ENCODE measurements around the gene KDM4B. TPM values are rescaled to one million over a fixed set of nuclear protein-coding genes. Genes with fewer than 3 reads are reported as not detected.
A peak's percentile ranks its signal among the peaks of the same experiment; 100 is the strongest.

Gene KDM4B
- total RNA-seq, 4 donors from 2014 or later = 16.3 to 38.3 (median 22.4) TPM

DNA sequence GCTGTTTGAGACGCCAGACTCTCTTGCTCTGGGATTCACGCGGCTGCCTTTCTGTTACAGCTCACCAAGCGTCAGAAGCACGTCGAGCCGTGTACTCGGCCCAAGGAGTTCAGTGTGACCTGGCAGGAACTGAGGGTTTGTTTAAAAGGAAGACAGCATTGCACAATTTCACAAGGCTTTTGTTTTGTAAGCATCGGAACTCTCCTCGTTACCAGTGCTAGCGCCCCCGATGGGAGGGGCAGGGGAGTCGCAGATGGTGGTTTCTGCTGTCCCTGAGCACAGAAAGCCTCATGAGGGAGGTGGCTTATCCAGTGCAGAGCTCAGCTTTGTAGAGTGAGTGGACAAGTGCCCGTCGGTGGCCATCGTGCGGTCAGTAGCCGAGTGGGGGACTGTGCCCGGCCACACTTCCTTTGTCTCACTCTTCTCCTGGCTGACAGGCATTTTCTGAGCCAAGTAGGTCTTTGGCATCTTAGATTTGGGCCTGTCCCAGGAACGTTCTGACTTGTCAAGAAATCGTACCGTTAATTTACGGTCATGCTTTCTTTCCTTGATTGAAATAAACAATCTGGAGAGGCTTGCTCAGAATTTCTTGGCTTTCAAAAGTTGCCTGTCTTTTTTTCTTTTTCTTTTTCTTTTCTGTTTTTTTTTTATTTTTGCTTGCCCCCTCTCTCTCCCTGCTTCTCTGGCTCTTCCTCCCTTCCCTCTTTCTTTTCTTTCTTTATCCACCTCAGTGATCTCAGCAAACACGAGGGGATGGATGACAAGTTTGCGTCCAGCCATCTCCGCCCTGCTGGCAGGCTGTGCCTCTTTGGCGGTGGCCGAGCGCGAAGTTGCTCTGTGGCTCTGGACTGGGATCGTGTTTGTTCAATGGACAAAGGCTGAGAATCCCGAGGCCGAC is 7.7 kb downstream of the KDM4B start:
- TF ChIP-seq, protein P1, sequence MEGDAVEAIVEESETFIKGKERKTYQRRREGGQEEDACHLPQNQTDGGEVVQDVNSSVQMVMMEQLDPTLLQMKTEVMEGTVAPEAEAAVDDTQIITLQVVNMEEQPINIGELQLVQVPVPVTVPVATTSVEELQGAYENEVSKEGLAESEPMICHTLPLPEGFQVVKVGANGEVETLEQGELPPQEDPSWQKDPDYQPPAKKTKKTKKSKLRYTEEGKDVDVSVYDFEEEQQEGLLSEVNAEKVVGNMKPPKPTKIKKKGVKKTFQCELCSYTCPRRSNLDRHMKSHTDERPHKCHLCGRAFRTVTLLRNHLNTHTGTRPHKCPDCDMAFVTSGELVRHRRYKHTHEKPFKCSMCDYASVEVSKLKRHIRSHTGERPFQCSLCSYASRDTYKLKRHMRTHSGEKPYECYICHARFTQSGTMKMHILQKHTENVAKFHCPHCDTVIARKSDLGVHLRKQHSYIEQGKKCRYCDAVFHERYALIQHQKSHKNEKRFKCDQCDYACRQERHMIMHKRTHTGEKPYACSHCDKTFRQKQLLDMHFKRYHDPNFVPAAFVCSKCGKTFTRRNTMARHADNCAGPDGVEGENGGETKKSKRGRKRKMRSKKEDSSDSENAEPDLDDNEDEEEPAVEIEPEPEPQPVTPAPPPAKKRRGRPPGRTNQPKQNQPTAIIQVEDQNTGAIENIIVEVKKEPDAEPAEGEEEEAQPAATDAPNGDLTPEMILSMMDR (IDR thresholded peaks at IDR 0.05) = no peak
- ATAC-seq (ENCODE audit: low FRiP score) = peak; percentile 78
- DNase-seq (ENCODE audit: low spot score) = peak; percentile 52

DNA sequence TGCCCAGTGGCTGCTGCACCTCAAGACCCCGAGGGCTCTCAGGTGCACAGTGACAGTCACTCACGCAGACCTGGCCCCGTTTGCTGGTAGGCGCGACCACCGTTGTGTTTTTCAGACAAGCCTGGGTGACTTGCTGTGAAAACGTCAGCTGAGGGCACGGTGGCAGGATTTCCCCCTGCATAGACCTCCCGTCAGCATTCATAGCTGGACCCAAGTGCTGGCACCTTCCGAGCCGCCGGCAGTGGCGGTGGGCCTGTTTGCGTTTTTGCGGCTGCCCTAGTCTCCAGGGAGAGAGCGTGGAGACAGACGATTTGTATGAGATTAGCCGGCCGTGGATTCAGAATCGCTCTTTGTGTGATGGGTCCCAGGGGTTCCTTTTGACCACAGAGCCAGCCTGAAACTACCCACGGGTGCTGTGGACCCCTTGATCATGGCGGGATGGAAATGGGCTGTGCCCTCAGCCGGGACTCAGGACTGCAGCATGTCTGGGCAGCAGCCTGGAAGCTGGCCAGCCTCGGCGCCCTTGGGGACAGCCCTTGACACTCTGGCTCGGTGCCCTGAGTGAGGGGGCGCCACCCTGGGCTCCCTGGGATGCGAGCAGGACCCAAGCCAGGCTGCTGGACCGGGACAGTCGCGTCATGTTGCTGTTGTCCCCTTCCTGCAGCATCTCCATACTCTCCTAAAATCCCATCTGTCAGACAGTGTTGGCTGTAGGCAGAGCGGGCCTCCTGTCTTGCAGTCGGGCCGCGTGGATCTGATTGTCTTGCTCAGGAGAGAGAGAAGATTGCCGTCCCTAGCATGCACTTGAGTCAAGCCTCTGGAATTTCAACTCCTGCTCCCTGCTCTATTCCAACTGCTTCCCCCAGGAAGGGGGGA is 8.6 kb downstream of the KDM4B start:
- DNase-seq (ENCODE audit: low spot score) (no peak), ATAC-seq (ENCODE audit: low FRiP score) (peak; percentile 60)
- TF ChIP-seq, protein P1 (IDR thresholded peaks at IDR 0.05) = no peak

DNA sequence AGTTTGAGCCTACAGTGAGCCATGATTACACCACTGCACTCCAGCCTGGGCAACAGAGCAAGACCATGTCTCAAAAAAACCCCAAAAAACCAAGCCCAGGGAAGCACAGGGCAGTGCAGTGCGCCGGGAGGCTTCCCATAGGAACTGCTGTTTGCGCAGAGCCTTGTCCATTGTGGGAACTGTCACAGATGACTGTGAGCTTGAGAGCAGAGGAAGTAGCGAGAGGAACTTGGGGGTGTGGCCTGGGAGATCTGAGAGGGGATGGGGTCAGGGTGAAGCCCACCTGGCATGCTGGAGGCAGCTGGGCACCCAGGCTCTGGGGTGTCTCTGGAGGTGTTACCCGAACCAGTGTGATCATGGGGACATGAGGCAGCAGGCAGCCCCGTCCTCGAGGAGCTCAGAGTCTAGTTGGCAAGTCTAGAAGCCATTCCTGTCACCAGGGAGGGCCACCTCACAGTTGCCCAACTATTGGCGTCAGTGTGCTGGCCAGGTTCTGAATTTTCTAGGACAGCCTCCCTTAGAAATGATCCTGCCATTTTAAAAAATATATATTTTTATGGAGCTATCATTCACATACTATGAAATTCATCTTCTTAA is 10.4 kb downstream of the KDM4B start:
- ATAC-seq (ENCODE audit: low FRiP score) (no peak), DNase-seq (ENCODE audit: low spot score) (no peak)
- TF ChIP-seq, protein P1 (IDR thresholded peaks at IDR 0.05) = no peak

DNA sequence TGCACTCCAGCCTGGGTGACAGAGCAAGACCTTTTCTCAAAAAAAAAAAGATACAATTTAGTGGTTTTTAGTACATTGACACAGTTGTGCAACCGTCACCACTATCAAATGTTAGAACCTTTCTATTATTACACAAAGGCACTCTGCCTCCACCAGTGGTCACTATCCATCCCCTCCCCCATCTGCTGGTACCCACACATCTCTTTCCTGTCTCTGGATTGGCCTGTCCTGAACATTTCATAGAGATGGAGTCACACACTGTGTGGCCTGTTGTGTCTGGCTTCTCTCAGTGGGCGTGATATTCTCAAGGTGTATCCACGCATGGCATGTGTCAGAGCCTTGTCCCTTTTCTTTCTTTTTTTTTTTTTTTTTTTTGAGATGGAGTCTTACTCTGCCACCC is 11.2 kb downstream of the KDM4B start:
- TF ChIP-seq, protein P1 (IDR thresholded peaks at IDR 0.05) = no peak
- DNase-seq (ENCODE audit: low spot score) (no peak), ATAC-seq (ENCODE audit: low FRiP score) (no peak)

DNA sequence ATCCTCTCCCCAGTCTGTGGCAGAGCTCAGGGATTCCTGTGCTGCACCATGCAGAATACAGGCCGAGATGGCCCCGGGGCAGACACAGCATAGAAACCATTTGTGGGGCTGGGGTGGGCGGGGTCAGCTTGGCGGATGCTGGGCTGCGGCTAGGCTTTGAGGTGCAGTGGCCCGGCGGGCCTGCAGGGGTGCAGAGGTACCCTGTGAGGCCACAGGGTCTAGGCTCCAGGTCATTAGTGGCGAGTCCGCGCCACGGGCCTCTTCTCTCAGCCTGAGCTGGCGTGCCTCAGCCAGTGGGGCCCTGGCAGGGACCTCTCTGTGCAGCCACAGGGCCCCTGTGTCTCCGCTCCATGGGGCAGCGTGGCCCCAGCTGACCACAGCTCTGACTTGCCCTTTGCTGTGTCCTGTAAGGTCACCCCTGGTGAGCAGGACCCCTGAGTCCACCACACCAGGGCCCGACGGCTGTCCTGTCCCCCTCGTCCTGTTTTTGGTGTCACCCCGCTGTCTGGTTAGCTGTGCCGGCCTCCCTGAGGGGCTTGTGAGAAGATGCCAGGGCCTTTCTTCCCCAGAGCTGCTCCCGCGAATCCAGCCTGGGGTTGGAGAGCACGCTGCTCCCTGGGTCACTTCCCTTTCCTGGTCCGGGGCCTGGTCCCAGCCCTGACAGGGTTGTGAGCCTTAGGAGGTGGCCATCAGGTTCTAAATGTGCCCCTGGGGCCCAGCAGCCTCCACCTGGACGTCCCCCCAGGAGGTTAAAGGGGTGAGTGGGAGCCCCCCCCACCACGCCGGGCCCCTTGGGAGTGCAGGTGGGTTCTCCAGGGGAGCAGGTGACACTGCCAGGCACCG is 12.1 kb downstream of the KDM4B start:
- DNase-seq (ENCODE audit: low spot score) = no peak

DNA sequence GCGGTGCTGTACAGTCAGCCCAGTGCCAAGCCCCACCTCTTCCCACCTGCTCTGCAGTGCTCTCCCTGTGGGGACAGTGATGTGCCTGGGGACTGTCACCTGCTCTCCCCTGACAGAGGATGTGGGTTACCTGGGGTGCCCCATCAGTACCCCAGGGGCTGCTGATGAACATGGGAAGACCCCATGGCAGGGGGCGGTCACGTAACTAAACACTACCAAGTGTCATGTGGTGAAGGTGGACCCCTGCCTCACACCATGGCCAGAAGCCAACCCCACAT is 12.7 kb downstream of the KDM4B start:
- TF ChIP-seq, protein P1 (IDR thresholded peaks at IDR 0.05) = no peak
- ATAC-seq (ENCODE audit: low FRiP score) = no peak

More for the DNA sequence above, 12.1 kb downstream of the KDM4B start:
- TF ChIP-seq, protein P1 (IDR thresholded peaks at IDR 0.05) = no peak
- ATAC-seq (ENCODE audit: low FRiP score) = no peak

More for the DNA sequence above, 12.7 kb downstream of the KDM4B start:
- no peak for DNase-seq (ENCODE audit: low spot score)

All from omental fat pad (tissue), 4 donors.